A673 (cell line): Measurements from ENCODE around the gene RABL6. TPM values are rescaled to one million over a fixed set of nuclear protein-coding genes. Genes with fewer than 3 reads are reported as not detected.

Experiments used
- BruUV-seq: library from RNA; stranded (reverse); fragments of 400-500 nt; replicated peaks from 2 replicates; lab custom pipeline; 2021; lab: Mats Ljungman, UMichigan
- CTCF ChIA-PET: fragments of 300-600 bp; sonication (Branson Sonifier 250); formaldehyde crosslinking; loops from one replicate; lab custom pipeline; 2022; ENCODE audit warnings: antibody characterized with exemption; lab: Charles Lee
- POLR2A ChIA-PET: fragments of 300-600 bp; sonication (Branson Sonifier 250); formaldehyde crosslinking; loops from one replicate; lab custom pipeline; 2022; ENCODE audit warnings: antibody characterized with exemption; ENCODE audit not compliant: low non-redundant PET; lab: Charles Lee
- DNase-seq: peaks from one replicate; pipeline ENCODE4 v3.0.0-alpha.2; 2015; ENCODE audit warnings: low spot score
- H3K27ac ChIP-seq: fragments of 200-600 bp; sonication (generic); 2 replicates; pipeline ENCODE4 v1.5.1; 2016; ENCODE audit warnings: mixed run types, low read depth, mild to moderate bottlenecking, mixed read lengths, antibody characterized with exemption, low read length; ENCODE audit not compliant: poor library complexity, severe bottlenecking
- H3K27me3 ChIP-seq: fragments of 200-600 bp; sonication (generic); replicated peaks from 2 replicates; pipeline ENCODE4 v1.6.1; 2017; ENCODE audit warnings: mixed run types, low read depth, mild to moderate bottlenecking, mixed read lengths, antibody characterized with exemption, low read length; ENCODE audit not compliant: insufficient read depth, poor library complexity
- H3K36me3 ChIP-seq: fragments of 200-600 bp; sonication (generic); 2 replicates; pipeline ENCODE4 v1.6.1; 2016; ENCODE audit warnings: mixed run types, mild to moderate bottlenecking, mixed read lengths, antibody characterized with exemption, low read length; ENCODE audit not compliant: insufficient read depth, poor library complexity, severe bottlenecking
- H3K4me1 ChIP-seq: fragments of 200-600 bp; sonication (generic); 2 replicates; pipeline ENCODE4 v1.6.1; 2017; ENCODE audit warnings: mixed run types, mild to moderate bottlenecking, mixed read lengths, antibody characterized with exemption, low read length; ENCODE audit not compliant: insufficient read depth, poor library complexity, severe bottlenecking
- H3K4me3 ChIP-seq: fragments of 200-600 bp; sonication (generic); 2 replicates; pipeline ENCODE4 v1.5.1; 2016; ENCODE audit warnings: low read depth, mixed run types, mild to moderate bottlenecking, mixed read lengths, low read length; ENCODE audit not compliant: poor library complexity, severe bottlenecking
- H3K9me3 ChIP-seq: fragments of 200-600 bp; sonication (generic); 2 replicates; pipeline ENCODE4 v1.6.1; 2016; ENCODE audit warnings: mixed run types, low read depth, mild to moderate bottlenecking, mixed read lengths, antibody characterized with exemption, low read length; ENCODE audit not compliant: poor library complexity, severe bottlenecking
- CTCF ChIP-seq: fragments of 300-800, 200-600 bp; sonication (generic); conservative IDR thresholded peaks from 2 replicates; pipeline ENCODE4 v1.5.1; 2017; ENCODE audit warnings: low read depth, mild to moderate bottlenecking, antibody characterized with exemption, low read length, moderate library complexity, mixed read lengths
- EZH2 ChIP-seq: fragments of 200-600 bp; sonication (generic); IDR thresholded peaks from 2 replicates; pipeline ENCODE4 v1.6.1; 2017; ENCODE audit warnings: borderline replicate concordance, low read depth, mild to moderate bottlenecking, mixed read lengths, antibody characterized with exemption, low read length; ENCODE audit not compliant: poor library complexity, severe bottlenecking
- intact Hi-C: fragments of 100-400 bp; cut with micrococcal nuclease; formaldehyde crosslinking; loops from one replicate; pipeline ENCODE4 v1.10.0; 2022; ENCODE audit not compliant: unreplicated experiment
- total RNA-seq: library from RNA; stranded (reverse); gene quantifications from 2 replicates; pipeline ENCODE4 v1.2.3, GENCODE V29; 2021

Gene RABL6
- total RNA-seq, 1 experiment from 2014 or later = 210 TPM

DNA sequence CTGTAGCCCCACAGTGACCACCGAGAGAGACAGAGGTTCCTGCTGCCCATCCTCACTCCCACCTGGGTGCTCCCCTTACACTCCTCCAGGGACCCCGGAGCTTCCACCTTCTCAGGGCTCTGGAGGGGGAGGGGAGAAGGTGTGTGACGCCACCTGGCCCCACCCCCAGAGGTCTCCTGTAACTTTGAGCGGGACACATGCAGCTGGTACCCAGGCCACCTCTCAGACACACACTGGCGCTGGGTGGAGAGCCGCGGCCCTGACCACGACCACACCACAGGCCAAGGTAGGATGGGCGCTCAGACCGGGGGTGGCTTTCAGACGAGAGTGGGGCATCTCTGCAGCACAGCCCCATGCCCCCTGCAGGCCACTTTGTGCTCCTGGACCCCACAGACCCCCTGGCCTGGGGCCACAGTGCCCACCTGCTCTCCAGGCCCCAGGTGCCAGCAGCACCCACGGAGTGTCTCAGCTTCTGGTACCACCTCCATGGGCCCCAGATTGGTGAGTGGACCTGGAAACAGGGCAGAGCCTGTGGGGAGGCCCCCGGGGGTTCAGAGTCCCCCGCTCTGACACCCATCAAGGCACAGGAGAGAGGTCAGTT, 48.9 kb downstream of the RABL6 start:
- Histone ChIP-seq H3K27me3 (no peaks in the 10 kb centered on the region), H3K4me1 (no peaks in the 10 kb centered on the region), H3K36me3 (peaks cover 10% of the 10 kb centered on the region), H3K9me3 (no peaks in the 10 kb centered on the region), H3K4me3 (no peak overlapping the region), H3K27ac (no peak overlapping the region)
- TF ChIP-seq CTCF (0 out of 2 replicates have a peak, but pooled peaks have one; percentile 12), EZH2 (no peak)
- POLR2A ChIA-PET = interaction anchor here (0.5 to 0.6 kb wide), 2 partner anchors 9 to 18 kb away, joined by 5 to 8 read pairs; no protein-coding TSS in a partner anchor
- BruUV-seq = no TSS peak
- CTCF ChIA-PET = no interaction called here
- intact Hi-C loops = no loop called here
- DNase-seq = no peak

DNA sequence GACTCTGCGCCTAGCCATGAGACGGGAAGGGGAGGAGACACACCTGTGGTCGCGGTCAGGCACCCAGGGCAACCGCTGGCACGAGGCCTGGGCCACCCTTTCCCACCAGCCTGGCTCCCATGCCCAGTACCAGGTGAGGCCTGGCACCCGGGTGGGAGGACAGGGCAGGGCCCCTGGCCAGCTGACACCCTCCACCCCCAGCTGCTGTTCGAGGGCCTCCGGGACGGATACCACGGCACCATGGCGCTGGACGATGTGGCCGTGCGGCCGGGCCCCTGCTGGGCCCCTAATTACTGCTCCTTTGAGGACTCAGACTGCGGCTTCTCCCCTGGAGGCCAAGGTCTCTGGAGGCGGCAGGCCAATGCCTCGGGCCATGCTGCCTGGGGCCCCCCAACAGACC, 49.4 kb downstream of the RABL6 start:
- intact Hi-C loops = no loop called here
- no TSS peak for BruUV-seq
- H3K4me3 ChIP-seq = no peak overlapping the region
- no peaks in the 10 kb centered on the region for H3K4me1 ChIP-seq
- POLR2A ChIA-PET = interaction anchor here (0.5 kb wide), 1 partner anchor 15 kb away, joined by 12 read pairs; no protein-coding TSS in a partner anchor
- DNase-seq = no peak
- TF ChIP-seq EZH2 = no peak
- no peak for TF ChIP-seq CTCF
- no peaks in the 10 kb centered on the region for H3K9me3 ChIP-seq
- H3K36me3 ChIP-seq = peaks cover 16% of the 10 kb centered on the region
- CTCF ChIA-PET = no interaction called here
- no peaks in the 10 kb centered on the region for H3K27me3 ChIP-seq
- no peak overlapping the region for H3K27ac ChIP-seq

- BruUV-seq = no TSS peak
Observed at GRCh38 chr9:136857581-136858412, 50.0 kb downstream of the RABL6 start.

More at GRCh38 chr9:136857581-136858412, 50.0 kb downstream of the RABL6 start:
- H3K4me3 ChIP-seq = no peak overlapping the region
- peaks cover 22% of the 10 kb centered on the region for H3K36me3 ChIP-seq
- no peaks in the 10 kb centered on the region for H3K9me3 ChIP-seq
- ChIA-PET POLR2A (interaction anchor here (0.5 kb wide), 1 partner anchor 15 kb away, joined by 12 read pairs; no protein-coding TSS in a partner anchor), CTCF (no interaction called here)
- H3K27me3 ChIP-seq = no peaks in the 10 kb centered on the region
- no peak for DNase-seq
- no peaks in the 10 kb centered on the region for H3K4me1 ChIP-seq
- TF ChIP-seq CTCF = no peak
- TF ChIP-seq EZH2 = no peak
- H3K27ac ChIP-seq = no peak overlapping the region
- intact Hi-C loops = no loop called here
